IMR-90 (cell line): ENCODE data around the gene PAQR7. TPM values are rescaled to one million over a fixed set of nuclear protein-coding genes. Genes with fewer than 3 reads are reported as not detected.
A peak's percentile ranks its signal among the peaks of the same experiment; 100 is the strongest.

Source experiments
- ATAC-seq: fragments of 200-7000 bp; cut with Tn5 transposase; 2 replicates; pipeline ENCODE4 v1.9.1; 2020; ENCODE audit warnings: low read depth, mild to moderate bottlenecking, moderate library complexity
- BruUV-seq: library from RNA; stranded (reverse); fragments of 400-500 nt; replicated peaks from 2 replicates; lab custom pipeline; 2021; lab: Mats Ljungman, UMichigan
- CTCF ChIA-PET: fragments of 300-600 bp; formaldehyde crosslinking; extraction: SDS; loops from one replicate; lab custom pipeline; 2021; ENCODE audit warnings: antibody characterized with exemption; lab: Yijun Ruan, JAX
- POLR2A ChIA-PET: fragments of 300-600 bp; sonication (Branson Sonifier 250); formaldehyde crosslinking; loops from one replicate; lab custom pipeline; 2022; ENCODE audit warnings: antibody characterized with exemption; ENCODE audit not compliant: unreplicated experiment; lab: Charles Lee
- DNase-seq: peaks from one replicate; pipeline ENCODE4 v3.0.0; 2013
- H2AFZ ChIP-seq: replicated peaks from 2 replicates; pipeline ENCODE3; 2013; ENCODE audit warnings: low read length, mild to moderate bottlenecking; ENCODE audit not compliant: poor library complexity
- H2AK5ac ChIP-seq: 2 replicates; pipeline ENCODE4 v1.6.1; 2013; ENCODE audit warnings: low read depth, low read length, inconsistent platforms
- H2AK9ac ChIP-seq: replicated peaks from 2 replicates; pipeline ENCODE3; 2013; ENCODE audit warnings: mild to moderate bottlenecking, low read depth, low read length, moderate library complexity; ENCODE audit not compliant: poor library complexity
- H2BK120ac ChIP-seq: 2 replicates; pipeline ENCODE4 v1.6.1; 2013; ENCODE audit warnings: low read depth, low read length, inconsistent platforms
- H2BK15ac ChIP-seq: 3 replicates; pipeline ENCODE4 v1.6.1; 2013; ENCODE audit warnings: low read depth, low read length, inconsistent platforms
- H2BK20ac ChIP-seq: 2 replicates; pipeline ENCODE4 v1.6.1; 2013; ENCODE audit warnings: low read depth, mild to moderate bottlenecking, inconsistent platforms, low read length, moderate library complexity
- H2BK5ac ChIP-seq: 2 replicates; pipeline ENCODE4 v1.6.1; 2013; ENCODE audit warnings: mild to moderate bottlenecking, low read depth, low read length, inconsistent platforms; ENCODE audit not compliant: poor library complexity, severe bottlenecking
- H3K14ac ChIP-seq: replicated peaks from 2 replicates; pipeline ENCODE4 v1.6.1; 2013; ENCODE audit warnings: low read depth, low read length, inconsistent platforms
- H3K18ac ChIP-seq: 2 replicates; pipeline ENCODE4 v1.6.1; 2013; ENCODE audit warnings: low read depth, low read length, control low read depth
- H3K23ac ChIP-seq: 2 replicates; pipeline ENCODE4 v1.6.1; 2013; ENCODE audit warnings: low read depth, low read length, inconsistent platforms
- H3K27ac ChIP-seq: 2 replicates; pipeline ENCODE4 v1.5.1; 2013; ENCODE audit warnings: mild to moderate bottlenecking, control low read depth, low read length; ENCODE audit not compliant: insufficient read depth
- H3K27me3 ChIP-seq: 2 replicates; pipeline ENCODE4 v1.6.1; 2013; ENCODE audit warnings: low read length; ENCODE audit not compliant: control insufficient read depth, insufficient read depth
- H3K36me3 ChIP-seq: 2 replicates; pipeline ENCODE4 v1.6.1; 2013; ENCODE audit warnings: low read length, mixed read lengths; ENCODE audit not compliant: control insufficient read depth, insufficient read depth
- H3K4ac ChIP-seq: 2 replicates; pipeline ENCODE4 v1.6.1; 2013; ENCODE audit warnings: low read depth, low read length, inconsistent platforms
- H3K4me1 ChIP-seq: 2 replicates; pipeline ENCODE4 v1.6.1; 2013; ENCODE audit warnings: low read length, mixed read lengths; ENCODE audit not compliant: control insufficient read depth, insufficient read depth
- H3K4me2 ChIP-seq: 2 replicates; pipeline ENCODE4 v1.6.1; 2013; ENCODE audit warnings: low read depth, mild to moderate bottlenecking, control low read depth, low read length, moderate library complexity
- H3K4me3 ChIP-seq: 2 replicates; pipeline ENCODE4 v1.5.1; 2013; ENCODE audit warnings: low read depth, mild to moderate bottlenecking, control low read depth, low read length, moderate library complexity; ENCODE audit not compliant: insufficient read depth
- H3K56ac ChIP-seq: 2 replicates; pipeline ENCODE4 v1.6.1; 2013; ENCODE audit warnings: low read length, inconsistent platforms; ENCODE audit not compliant: insufficient read depth; ENCODE audit errors: extremely low read depth
- H3K79me1 ChIP-seq, 2 experiments: 2 replicates each; pipeline ENCODE4 v1.6.1; 2013; ENCODE audit warnings: low read length in 2 of 2, inconsistent platforms in 1 of 2, low read depth in 1 of 2
- H3K9ac ChIP-seq: 2 replicates; pipeline ENCODE4 v1.6.1; 2013; ENCODE audit warnings: low read depth, low read length, control low read depth
- H3K9me1 ChIP-seq: 2 replicates; pipeline ENCODE4 v1.6.1; 2013; ENCODE audit warnings: low read length, inconsistent platforms; ENCODE audit not compliant: insufficient read depth
- H3K9me3 ChIP-seq: 2 replicates; pipeline ENCODE4 v1.6.1; 2013; ENCODE audit warnings: low read length; ENCODE audit not compliant: control insufficient read depth, insufficient read depth
- H4K20me1 ChIP-seq: 2 replicates; pipeline ENCODE4 v1.6.1; 2013; ENCODE audit warnings: low read length, inconsistent platforms; ENCODE audit not compliant: insufficient read depth
- H4K5ac ChIP-seq: 2 replicates; pipeline ENCODE4 v1.6.1; 2013; ENCODE audit warnings: mild to moderate bottlenecking, low read depth, low read length, control low read depth
- H4K8ac ChIP-seq, 2 experiments: 2 replicates each; pipeline ENCODE4 v1.6.1; 2013; ENCODE audit warnings: low read depth in 2 of 2, low read length in 2 of 2, control low read depth in 1 of 2, inconsistent platforms in 1 of 2
- H4K91ac ChIP-seq: 2 replicates; pipeline ENCODE4 v1.6.1; 2013; ENCODE audit warnings: low read depth, low read length, inconsistent platforms; ENCODE audit not compliant: insufficient read depth
- CTCF ChIP-seq: conservative IDR thresholded peaks from 2 replicates; pipeline ENCODE4 v1.5.1; 2012; ENCODE audit warnings: mild to moderate bottlenecking, low read depth, low read length, improper control_type of control experiment
- MXI1 ChIP-seq: IDR thresholded peaks from 2 replicates; pipeline ENCODE4 v1.6.1; 2012; ENCODE audit warnings: low read depth, mild to moderate bottlenecking, low read length, moderate library complexity, borderline replicate concordance
- WGBS, 2 experiments: methylation state at CpG; one replicate each; pipeline versions ENCODE4 v1.1.5 to v1.1.7; 2013; ENCODE audit warnings: missing lambda C conversion rate in 2 of 2; ENCODE audit not compliant: insufficient read length in 1 of 2; ENCODE audit errors: extremely low coverage in 2 of 2; 5-methylcytosine and 5-hydroxymethylcytosine counted together
- dilution Hi-C: fragments of 300-500 bp; cut with HindIII; formaldehyde crosslinking; loops from one replicate; pipeline ENCODE4 v1.14.3; 2018; ENCODE audit warnings: low sequenced_read_pairs; ENCODE audit not compliant: unreplicated experiment
- in situ Hi-C: fragments of 300-500 bp; cut with MboI; formaldehyde crosslinking; loops from 3 replicates; pipeline ENCODE4 v1.14.3; 2019; ENCODE audit warnings: low sequenced_read_pairs, inconsistent platforms, mixed read lengths
- intact Hi-C: fragments of 100-400 bp; cut with micrococcal nuclease; formaldehyde crosslinking; loops from 2 replicates; pipeline ENCODE4 v1.10.0; 2022
- polyA plus RNA-seq, 3 experiments: library from polyadenylated mRNA; depleted of rRNA; stranded (reverse); fragments of >200 nt; gene quantifications; 2 replicates each; pipeline ENCODE4 v1.2.3, GENCODE V29; 2012; ENCODE audit warnings: low replicate concordance in 1 of 3
- total RNA-seq: library from RNA; depleted of rRNA; stranded (reverse); fragments of >200 nt; gene quantifications from 2 replicates; pipeline ENCODE4 v1.2.3, GENCODE V29; 2012

The PAQR7 gene
- total and polyA plus RNA-seq, 2 of the 4 experiments (the other 2 are of a cell fraction), result 9.0 to 12.9 TPM

- peak overlapping the region; percentile 77 for H2AK5ac ChIP-seq
- no peak overlapping the region for H3K56ac ChIP-seq
- H3K79me1 ChIP-seq, result peaks cover 6 to 14% of the 10 kb centered on the region in 2 experiments; a peak in 3 of 4 replicates
- ATAC-seq (no peak; the same call in 1 of the 2 replicates), DNase-seq (no peak)
- H3K4me3 ChIP-seq, result peak overlapping the region; percentile 50
- in situ Hi-C loops (no loop called here), dilution Hi-C loops (no loop called here), intact Hi-C loops (no loop called here)
- peaks cover 6% of the 10 kb centered on the region for H3K4me1 ChIP-seq
- H3K14ac ChIP-seq, result peak overlapping the region; percentile 84
- peak overlapping the region; percentile 92 for H2AK9ac ChIP-seq
- no peak overlapping the region; the same call in 1 of the 2 replicates for H3K18ac ChIP-seq
- peak overlapping the region; percentile 88 for H3K4ac ChIP-seq
- no peak overlapping the region; the same call in 1 of the 2 replicates for H3K23ac ChIP-seq
- no TSS peak for BruUV-seq
- H2BK120ac ChIP-seq, result peak overlapping the region; percentile 82
- H3K9me3 ChIP-seq, result no peaks in the 10 kb centered on the region
- 95% methylated on average over 3 of the region's 34 CpGs; no CpG with 5 or more reads in 1 of the 2 experiments for WGBS, 2 experiments
- peak overlapping the region; percentile 62 to 95; a peak in 2 of 4 replicates for H4K8ac ChIP-seq
- no peak overlapping the region for H2BK5ac ChIP-seq
- peak overlapping the region; percentile 56; the same call in 1 of the 2 replicates for H4K5ac ChIP-seq
- no peak for TF ChIP-seq CTCF
- TF ChIP-seq MXI1, result no peak
- peak overlapping the region; percentile 76 for H3K4me2 ChIP-seq
- peak overlapping the region; percentile 62; the same call in 1 of the 2 replicates for H2BK20ac ChIP-seq
- no peak overlapping the region for H3K9ac ChIP-seq
- H3K36me3 ChIP-seq, result peaks cover 4% of the 10 kb centered on the region
- H3K27ac ChIP-seq, result no peak overlapping the region; the same call in 1 of the 2 replicates
- peaks cover 10% of the 10 kb centered on the region; the same call in 1 of the 2 replicates for H4K20me1 ChIP-seq
- ChIA-PET POLR2A (no interaction called here), CTCF (no interaction called here)
- H3K9me1 ChIP-seq, result peaks cover 12% of the 10 kb centered on the region
- peak overlapping the region; percentile 6; the same call in 1 of the 3 replicates for H2BK15ac ChIP-seq
- H3K27me3 ChIP-seq, result no peaks in the 10 kb centered on the region
- H2AFZ ChIP-seq, result peak overlapping the region; percentile 98
- H4K91ac ChIP-seq, result peak overlapping the region; percentile 66
These were observed 31.3 kb upstream of the PAQR7 start for GRCh38 chr1:25906644-25907300.
